ENCODE data around the gene LFNG. TPM values are rescaled to one million over a fixed set of nuclear protein-coding genes. Genes with fewer than 3 reads are reported as not detected.
A peak's percentile ranks its signal among the peaks of the same experiment; 100 is the strongest.
"Not testable (repeated sequence)": the region's sequence is repeated elsewhere in the genome, so short reads cannot be mapped to it uniquely, and the experiment has no call there.

Gene LFNG
- total RNA-seq, 2 donors from 2014 or later = 48.3 to 70.1 TPM

- DNase-seq = peak in 1 of 2 donors; percentile 35
- ATAC-seq = no peak
- intact Hi-C loops (cut with DNase I, micrococcal nuclease) = no loop called here
Measured at GRCh38 chr7:2554661-2555111, 35.1 kb downstream of the LFNG start.

GRCh38 chr7:2555121-2556052 lies 35.8 kb downstream of the LFNG start, which contains the start of gene BRAT1:
TSS of gene BRAT1 (minus strand) at chr7:2555524. CDS start at chr7:2554431, 1,093 bp downstream.
- ATAC-seq (peak; percentile 82), DNase-seq (peak; percentile 96 to 100)
- intact Hi-C loops (cut with DNase I, micrococcal nuclease) = no loop called here

- DNase-seq = peak; percentile 93 to 95
- peak; percentile 61 for ATAC-seq
- intact Hi-C loops (cut with DNase I, micrococcal nuclease) = no loop called here
Measured at GRCh38 chr7:2558629-2559282, 39.2 kb downstream of the LFNG start, which contains the start of gene IQCE. TSS of gene IQCE (plus strand) at chr7:2558979. CDS start at chr7:2559182, 203 bp downstream.

GRCh38 chr7:2559283-2559950 lies 39.8 kb downstream of the LFNG start:
- peak; percentile 49 for ATAC-seq
- DNase-seq = peak; percentile 59 to 60
- intact Hi-C loops (cut with DNase I, micrococcal nuclease) = no loop called here

- ATAC-seq; DNase-seq; intact Hi-C loops (cut with DNase I, micrococcal nuclease): not testable (repeated sequence)
Measured at GRCh38 chr7:2563955-2564354, 44.4 kb downstream of the LFNG start.

GRCh38 chr7:2564970-2565540 lies 45.5 kb downstream of the LFNG start:
- intact Hi-C loops (cut with DNase I, micrococcal nuclease) = no loop called here
- peak; percentile 91 for ATAC-seq
- peak; percentile 53 to 58 for DNase-seq

- ATAC-seq (no peak), DNase-seq (no peak)
- intact Hi-C loops (cut with DNase I, micrococcal nuclease) = no loop called here
Measured at GRCh38 chr7:2566348-2566889, 46.8 kb downstream of the LFNG start.

- peak; percentile 59 for ATAC-seq
- DNase-seq = peak; percentile 50 to 55
Measured at GRCh38 chr7:2566890-2567678, 47.5 kb downstream of the LFNG start.

GRCh38 chr7:2567679-2568278 lies 48.2 kb downstream of the LFNG start:
- ATAC-seq (no peak), DNase-seq (no peak)
- intact Hi-C loops (cut with DNase I, micrococcal nuclease) = no loop called here

More at GRCh38 chr7:2566890-2567678, 47.5 kb downstream of the LFNG start:
- intact Hi-C loops (cut with DNase I, micrococcal nuclease) = no loop called here

GRCh38 chr7:2568521-2569223 lies 49.1 kb downstream of the LFNG start:
- ATAC-seq = no peak
- intact Hi-C loops (cut with DNase I, micrococcal nuclease) = no loop called here
- no peak for DNase-seq

- no peak for ATAC-seq
- intact Hi-C loops (cut with DNase I, micrococcal nuclease) = no loop called here
Measured at GRCh38 chr7:2569421-2569820, 49.8 kb downstream of the LFNG start.

GRCh38 chr7:2570021-2570420 lies 50.4 kb downstream of the LFNG start:
- DNase-seq (no peak), ATAC-seq (no peak)
- intact Hi-C loops (cut with DNase I, micrococcal nuclease) = no loop called here

More at GRCh38 chr7:2569421-2569820, 49.8 kb downstream of the LFNG start:
- no peak for DNase-seq

GRCh38 chr7:2571409-2571808 lies 51.8 kb downstream of the LFNG start:
- no peak for ATAC-seq
- intact Hi-C loops (cut with DNase I, micrococcal nuclease) = no loop called here
- DNase-seq = no peak

GRCh38 chr7:2572101-2572842 lies 52.7 kb downstream of the LFNG start:
- no peak for DNase-seq
- peak; percentile 61 for ATAC-seq
- intact Hi-C loops (cut with DNase I, micrococcal nuclease) = no loop called here

GRCh38 chr7:2573761-2574160 lies 54.2 kb downstream of the LFNG start:
- no peak for ATAC-seq
- DNase-seq = no peak
- intact Hi-C loops (cut with DNase I, micrococcal nuclease) = no loop called here
